ENCODE measurements around the gene KNCN. TPM values are rescaled to one million over a fixed set of nuclear protein-coding genes. Genes with fewer than 3 reads are reported as not detected.
A peak's percentile ranks its signal among the peaks of the same experiment; 100 is the strongest.

The KNCN gene
- total RNA-seq, 4 donors from 2014 or later: not detected

DNA sequence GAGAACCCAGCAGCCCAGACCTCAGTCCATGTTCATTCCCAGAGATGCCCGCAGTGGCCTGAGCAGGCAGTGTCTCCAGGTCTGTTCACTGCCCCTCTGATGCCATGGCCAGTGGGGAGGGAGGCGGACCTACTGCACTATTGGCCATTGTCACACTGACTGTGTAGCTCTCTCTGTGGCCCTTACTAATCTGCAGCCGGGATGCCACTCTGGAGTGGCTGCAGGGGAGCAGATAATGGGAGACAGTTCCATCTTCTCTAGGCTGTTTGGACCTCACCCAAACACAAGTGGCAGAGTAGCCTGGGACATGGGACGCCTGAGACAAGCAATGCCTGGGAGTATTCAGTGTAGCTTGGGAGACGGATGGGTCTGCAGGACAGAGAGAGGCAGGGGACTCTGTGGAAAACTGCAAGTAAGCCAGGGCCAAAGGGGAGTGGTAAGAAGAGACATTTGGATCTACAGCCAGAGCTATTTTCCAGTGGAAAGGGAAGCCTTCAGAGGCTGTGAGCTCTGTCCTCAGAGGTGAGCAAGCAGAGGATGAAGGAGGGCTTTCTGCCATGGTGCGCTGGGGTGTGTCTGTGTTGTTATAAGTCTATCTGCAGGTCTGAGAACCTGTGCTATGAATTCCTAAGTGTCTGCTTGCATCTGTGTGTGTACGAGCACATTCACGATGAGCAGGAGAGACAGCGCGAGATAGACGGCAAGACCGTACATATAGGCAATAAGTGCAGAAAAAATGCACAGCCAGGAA lies 35.1 kb downstream of the KNCN start:
- no peaks in the 10 kb centered on the region for H3K27me3 ChIP-seq
- DNase-seq: peak in 1 of 3 donors; percentile 32
- no peaks in the 10 kb centered on the region for H3K9me3 ChIP-seq
- no peak overlapping the region for H3K4me3 ChIP-seq
- H3K4me1 ChIP-seq: peaks cover 0 to 9% (median 0%) of the 10 kb centered on the region in 4 donors
- no peak for TF ChIP-seq POLR2A (IDR thresholded peaks at IDR 0.05)
- TF ChIP-seq, protein P1, sequence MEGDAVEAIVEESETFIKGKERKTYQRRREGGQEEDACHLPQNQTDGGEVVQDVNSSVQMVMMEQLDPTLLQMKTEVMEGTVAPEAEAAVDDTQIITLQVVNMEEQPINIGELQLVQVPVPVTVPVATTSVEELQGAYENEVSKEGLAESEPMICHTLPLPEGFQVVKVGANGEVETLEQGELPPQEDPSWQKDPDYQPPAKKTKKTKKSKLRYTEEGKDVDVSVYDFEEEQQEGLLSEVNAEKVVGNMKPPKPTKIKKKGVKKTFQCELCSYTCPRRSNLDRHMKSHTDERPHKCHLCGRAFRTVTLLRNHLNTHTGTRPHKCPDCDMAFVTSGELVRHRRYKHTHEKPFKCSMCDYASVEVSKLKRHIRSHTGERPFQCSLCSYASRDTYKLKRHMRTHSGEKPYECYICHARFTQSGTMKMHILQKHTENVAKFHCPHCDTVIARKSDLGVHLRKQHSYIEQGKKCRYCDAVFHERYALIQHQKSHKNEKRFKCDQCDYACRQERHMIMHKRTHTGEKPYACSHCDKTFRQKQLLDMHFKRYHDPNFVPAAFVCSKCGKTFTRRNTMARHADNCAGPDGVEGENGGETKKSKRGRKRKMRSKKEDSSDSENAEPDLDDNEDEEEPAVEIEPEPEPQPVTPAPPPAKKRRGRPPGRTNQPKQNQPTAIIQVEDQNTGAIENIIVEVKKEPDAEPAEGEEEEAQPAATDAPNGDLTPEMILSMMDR (IDR thresholded peaks at IDR 0.05): no peak
- no peaks in the 10 kb centered on the region for H3K36me3 ChIP-seq
- peak overlapping the region in 2 of 4 donors; percentile 60 to 72 for H3K27ac ChIP-seq

DNA sequence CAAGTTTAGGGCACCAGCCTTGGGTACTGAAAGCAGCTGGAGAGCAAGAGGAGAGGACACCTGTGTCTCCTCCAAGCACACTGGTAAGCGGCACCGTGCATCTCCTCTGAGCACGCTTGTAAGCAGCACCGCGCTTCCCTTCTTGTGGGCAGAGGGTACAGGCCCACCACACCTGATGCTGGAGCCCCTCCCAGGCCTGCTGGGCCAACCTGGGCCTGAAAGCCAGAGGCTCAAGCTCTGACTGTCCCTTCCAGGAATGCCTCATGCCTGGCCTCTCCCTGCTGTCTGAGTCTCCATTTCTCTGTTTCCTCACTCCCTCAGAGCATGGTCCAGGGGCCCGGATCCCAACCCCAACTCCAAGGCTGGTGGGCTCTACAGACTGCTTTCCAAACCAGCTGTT lies 35.9 kb downstream of the KNCN start:
- Histone ChIP-seq H3K36me3 (no peaks in the 10 kb centered on the region), H3K27ac (no peak overlapping the region), H3K27me3 (no peaks in the 10 kb centered on the region), H3K4me3 (no peak overlapping the region), H3K9me3 (no peaks in the 10 kb centered on the region), H3K4me1 (peaks cover 0 to 9% (median 0%) of the 10 kb centered on the region in 4 donors)
- TF ChIP-seq, protein P1 (IDR thresholded peaks at IDR 0.05): no peak
- no peak for TF ChIP-seq POLR2A (IDR thresholded peaks at IDR 0.05)
- peak in 1 of 3 donors; percentile 39 for DNase-seq

DNA sequence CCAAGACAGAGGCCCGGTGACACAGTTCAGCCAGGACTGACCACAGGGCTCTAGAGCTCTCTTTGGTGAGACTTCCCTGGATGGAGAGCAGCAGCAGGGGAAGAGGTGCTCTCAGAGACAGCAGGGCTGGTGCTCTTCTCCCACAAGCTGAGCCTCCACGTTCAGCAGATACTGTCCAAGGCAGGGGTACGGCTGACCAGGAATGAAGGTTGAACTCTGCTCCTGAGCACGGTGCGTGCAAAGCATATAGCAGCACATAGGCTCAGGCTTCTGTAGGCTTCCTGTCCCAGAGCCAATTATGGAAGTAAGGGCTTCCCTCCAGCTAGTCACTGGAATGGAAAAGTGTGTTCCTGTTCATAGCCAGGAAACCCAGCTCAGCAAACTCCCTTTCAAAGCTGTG lies 37.9 kb downstream of the KNCN start:
- H3K27me3 ChIP-seq: no peaks in the 10 kb centered on the region
- H3K36me3 ChIP-seq: no peaks in the 10 kb centered on the region
- no peaks in the 10 kb centered on the region for H3K9me3 ChIP-seq
- H3K4me1 ChIP-seq: peaks cover 0 to 8% (median 0%) of the 10 kb centered on the region in 4 donors
- peak in 1 of 3 donors; percentile 39 for DNase-seq
- TF ChIP-seq POLR2A (IDR thresholded peaks at IDR 0.05): no peak
- TF ChIP-seq, protein P1 (IDR thresholded peaks at IDR 0.05): no peak
- H3K27ac ChIP-seq: no peak overlapping the region
- no peak overlapping the region for H3K4me3 ChIP-seq

DNA sequence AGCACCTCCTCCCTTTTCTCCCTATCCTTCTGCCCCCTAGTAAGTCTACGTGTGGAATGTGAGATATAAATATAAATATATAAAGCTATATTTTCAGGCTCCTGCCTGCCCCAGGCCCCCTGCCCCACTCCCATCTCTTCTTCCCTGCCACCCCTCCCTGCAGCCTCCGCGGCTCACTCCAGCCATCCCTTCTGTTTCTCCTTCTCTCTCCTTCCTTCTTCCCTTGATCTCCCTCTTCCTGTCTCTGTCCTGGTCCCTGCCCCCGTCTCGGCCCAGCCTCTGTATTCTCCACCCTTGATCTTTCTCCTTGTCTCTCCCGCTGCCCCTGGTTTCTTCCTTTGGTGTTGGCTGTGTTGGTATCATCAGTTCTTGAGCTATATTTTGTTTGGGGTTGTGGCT lies 38.7 kb downstream of the KNCN start:
- no peaks in the 10 kb centered on the region for H3K9me3 ChIP-seq
- H3K4me3 ChIP-seq: no peak overlapping the region
- H3K27me3 ChIP-seq: no peaks in the 10 kb centered on the region
- no peaks in the 10 kb centered on the region for H3K36me3 ChIP-seq
- DNase-seq: no peak
- H3K4me1 ChIP-seq: peaks cover 0 to under 1% (median 0%) of the 10 kb centered on the region in 4 donors
- no peak overlapping the region for H3K27ac ChIP-seq
- TF ChIP-seq, protein P1 (IDR thresholded peaks at IDR 0.05): no peak
- no peak for TF ChIP-seq POLR2A (IDR thresholded peaks at IDR 0.05)

DNA sequence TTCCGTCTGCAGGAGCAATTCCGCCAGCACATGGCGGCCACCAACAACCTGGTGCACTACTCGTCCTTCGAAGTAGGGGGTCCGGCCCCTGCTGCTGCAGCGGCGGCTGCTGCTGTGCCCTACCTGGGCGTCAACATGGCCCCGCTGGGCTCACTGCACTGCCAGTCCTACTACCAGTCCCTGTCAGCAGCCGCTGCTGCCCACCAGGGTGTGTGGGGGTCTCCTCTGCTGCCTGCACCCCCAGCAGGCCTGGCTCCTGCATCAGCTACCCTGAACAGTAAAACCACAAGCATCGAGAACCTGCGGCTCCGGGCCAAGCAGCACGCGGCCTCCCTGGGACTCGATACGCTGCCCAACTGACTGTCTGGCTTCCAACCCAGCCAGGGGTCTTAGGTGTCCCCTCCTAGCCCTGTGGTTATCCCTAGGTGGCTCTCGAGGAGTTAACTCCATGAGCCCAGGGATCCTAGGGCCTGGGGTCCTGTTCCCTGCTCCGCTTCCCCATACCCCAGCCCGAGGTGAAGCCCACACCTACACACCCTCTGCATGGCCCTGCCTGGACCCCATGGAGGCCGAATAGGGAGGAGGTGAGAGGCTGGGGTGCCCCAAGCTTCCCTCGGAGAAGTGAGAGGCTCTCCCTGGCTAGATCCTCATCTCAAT lies 39.2 kb downstream of the KNCN start:
- no peaks in the 10 kb centered on the region for H3K9me3 ChIP-seq
- H3K4me1 ChIP-seq: no peaks in the 10 kb centered on the region
- H3K36me3 ChIP-seq: no peaks in the 10 kb centered on the region
- no peak overlapping the region for H3K4me3 ChIP-seq
- DNase-seq: peak in 1 of 3 donors; percentile 12
- no peak for TF ChIP-seq POLR2A (IDR thresholded peaks at IDR 0.05)
- TF ChIP-seq, protein P1 (IDR thresholded peaks at IDR 0.05): no peak
- no peak overlapping the region for H3K27ac ChIP-seq
- H3K27me3 ChIP-seq: no peaks in the 10 kb centered on the region
